ENCODE results near the gene DAPK2. TPM values are rescaled to one million over a fixed set of nuclear protein-coding genes. Genes with fewer than 3 reads are reported as not detected.

DAPK2 gene
- total RNA-seq, 1 donor from 2014 or later, result 2.6 TPM

GRCh38 chr15:64010719-64011118 lies 35.6 kb downstream of the DAPK2 start:
- no peak for DNase-seq
- Mint-ChIP-seq H3K36me3 (ENCODE audit: unreplicated experiment) (no peaks in the 10 kb centered on the region), H3K4me1 (ENCODE audit: low read depth, unreplicated experiment) (peaks cover 7% of the 10 kb centered on the region), H3K27ac (ENCODE audit: unreplicated experiment) (no peak overlapping the region), H3K4me3 (ENCODE audit: unreplicated experiment) (no peak overlapping the region), H3K27me3 (ENCODE audit: unreplicated experiment) (peaks cover 2% of the 10 kb centered on the region), H3K9me3 (ENCODE audit: unreplicated experiment) (peaks cover 2% of the 10 kb centered on the region)
- TF ChIP-seq CTCF (IDR thresholded peaks at IDR 0.05; ENCODE audit: partially characterized antibody, unreplicated experiment), result no peak

GRCh38 chr15:64009798-64010261 lies 36.5 kb downstream of the DAPK2 start:
- peaks cover 3% of the 10 kb centered on the region for H3K9me3 Mint-ChIP-seq (ENCODE audit: unreplicated experiment)
- H3K36me3 Mint-ChIP-seq (ENCODE audit: unreplicated experiment), result no peaks in the 10 kb centered on the region
- peaks cover 7% of the 10 kb centered on the region for H3K4me1 Mint-ChIP-seq (ENCODE audit: low read depth, unreplicated experiment)
- no peak overlapping the region for H3K4me3 Mint-ChIP-seq (ENCODE audit: unreplicated experiment)
- no peak for DNase-seq
- no peak overlapping the region for H3K27ac Mint-ChIP-seq (ENCODE audit: unreplicated experiment)
- H3K27me3 Mint-ChIP-seq (ENCODE audit: unreplicated experiment), result peaks cover 2% of the 10 kb centered on the region
- TF ChIP-seq CTCF (IDR thresholded peaks at IDR 0.05; ENCODE audit: partially characterized antibody, unreplicated experiment), result no peak

GRCh38 chr15:64009241-64009640 lies 37.0 kb downstream of the DAPK2 start:
- TF ChIP-seq CTCF (IDR thresholded peaks at IDR 0.05; ENCODE audit: partially characterized antibody, unreplicated experiment), result no peak
- peaks cover 2% of the 10 kb centered on the region for H3K27me3 Mint-ChIP-seq (ENCODE audit: unreplicated experiment)
- no peaks in the 10 kb centered on the region for H3K36me3 Mint-ChIP-seq (ENCODE audit: unreplicated experiment)
- H3K27ac Mint-ChIP-seq (ENCODE audit: unreplicated experiment), result no peak overlapping the region
- H3K9me3 Mint-ChIP-seq (ENCODE audit: unreplicated experiment), result peaks cover 3% of the 10 kb centered on the region
- H3K4me3 Mint-ChIP-seq (ENCODE audit: unreplicated experiment), result no peak overlapping the region
- DNase-seq, result no peak
- peaks cover 7% of the 10 kb centered on the region for H3K4me1 Mint-ChIP-seq (ENCODE audit: low read depth, unreplicated experiment)

- no peak for TF ChIP-seq CTCF (IDR thresholded peaks at IDR 0.05; ENCODE audit: partially characterized antibody, unreplicated experiment)
- Mint-ChIP-seq H3K4me3 (ENCODE audit: unreplicated experiment) (no peak overlapping the region), H3K36me3 (ENCODE audit: unreplicated experiment) (no peaks in the 10 kb centered on the region), H3K9me3 (ENCODE audit: unreplicated experiment) (peaks cover 3% of the 10 kb centered on the region), H3K27me3 (ENCODE audit: unreplicated experiment) (peaks cover 2% of the 10 kb centered on the region), H3K27ac (ENCODE audit: unreplicated experiment) (no peak overlapping the region), H3K4me1 (ENCODE audit: low read depth, unreplicated experiment) (peaks cover 3% of the 10 kb centered on the region)
- DNase-seq, result no peak
These were observed 38.1 kb downstream of the DAPK2 start for GRCh38 chr15:64008177-64008576.

GRCh38 chr15:64006642-64007041 lies 39.6 kb downstream of the DAPK2 start:
- Mint-ChIP-seq H3K4me3 (ENCODE audit: unreplicated experiment) (no peak overlapping the region), H3K9me3 (ENCODE audit: unreplicated experiment) (peaks cover 3% of the 10 kb centered on the region), H3K36me3 (ENCODE audit: unreplicated experiment) (no peaks in the 10 kb centered on the region), H3K4me1 (ENCODE audit: low read depth, unreplicated experiment) (peaks cover 2% of the 10 kb centered on the region), H3K27me3 (ENCODE audit: unreplicated experiment) (peaks cover 4% of the 10 kb centered on the region), H3K27ac (ENCODE audit: unreplicated experiment) (no peak overlapping the region)
- TF ChIP-seq CTCF (IDR thresholded peaks at IDR 0.05; ENCODE audit: partially characterized antibody, unreplicated experiment), result no peak
- DNase-seq, result no peak
